HEK293 (cell line): Measurements from ENCODE around the gene GCK.

ENCODE experiments used
- MEIS1 ChIP-seq: sonication (generic); formaldehyde crosslinking; IDR thresholded peaks from 2 replicates; pipeline ENCODE4 v1.8.1; 2022; ENCODE audit warnings: missing genetic modification reagents, mild to moderate bottlenecking, borderline replicate concordance
- ZNF561 ChIP-seq: fragments of 450-650 bp; IDR thresholded peaks from 2 replicates; pipeline ENCODE4 v1.5.1; 2018; ENCODE audit warnings: missing biosample characterization, missing genetic modification characterization, borderline replicate concordance
- ZNF626 ChIP-seq: fragments of 450-650 bp; sonication (Bioruptor Pico); formaldehyde crosslinking; IDR thresholded peaks from 2 replicates; pipeline ENCODE4 v1.5.1; 2018; ENCODE audit warnings: missing biosample characterization, missing genetic modification characterization, inconsistent platforms
- TF ChIP-seq, protein P1 (sequence below): fragments of 450-650 bp; formaldehyde crosslinking; IDR thresholded peaks from 2 replicates; pipeline ENCODE4 v1.5.1; 2016; ENCODE audit warnings: missing biosample characterization, missing genetic modification characterization
- TF ChIP-seq, protein P2 (sequence below): IDR thresholded peaks from 2 replicates; pipeline ENCODE4 v1.6.1; 2011; ENCODE audit warnings: mild to moderate bottlenecking, low read depth, low read length, borderline replicate concordance
- TF ChIP-seq, protein P3 (sequence below): fragments of 450-650 bp; formaldehyde crosslinking; IDR thresholded peaks from 2 replicates; pipeline ENCODE4 v1.5.1; 2017; ENCODE audit warnings: missing biosample characterization, mild to moderate bottlenecking, missing genetic modification characterization, moderate library complexity
- TF ChIP-seq, protein P4 (sequence below): fragments of 450-650 bp; IDR thresholded peaks from 2 replicates; pipeline ENCODE4 v1.5.1; 2018; ENCODE audit warnings: missing biosample characterization, missing genetic modification characterization

DNA sequence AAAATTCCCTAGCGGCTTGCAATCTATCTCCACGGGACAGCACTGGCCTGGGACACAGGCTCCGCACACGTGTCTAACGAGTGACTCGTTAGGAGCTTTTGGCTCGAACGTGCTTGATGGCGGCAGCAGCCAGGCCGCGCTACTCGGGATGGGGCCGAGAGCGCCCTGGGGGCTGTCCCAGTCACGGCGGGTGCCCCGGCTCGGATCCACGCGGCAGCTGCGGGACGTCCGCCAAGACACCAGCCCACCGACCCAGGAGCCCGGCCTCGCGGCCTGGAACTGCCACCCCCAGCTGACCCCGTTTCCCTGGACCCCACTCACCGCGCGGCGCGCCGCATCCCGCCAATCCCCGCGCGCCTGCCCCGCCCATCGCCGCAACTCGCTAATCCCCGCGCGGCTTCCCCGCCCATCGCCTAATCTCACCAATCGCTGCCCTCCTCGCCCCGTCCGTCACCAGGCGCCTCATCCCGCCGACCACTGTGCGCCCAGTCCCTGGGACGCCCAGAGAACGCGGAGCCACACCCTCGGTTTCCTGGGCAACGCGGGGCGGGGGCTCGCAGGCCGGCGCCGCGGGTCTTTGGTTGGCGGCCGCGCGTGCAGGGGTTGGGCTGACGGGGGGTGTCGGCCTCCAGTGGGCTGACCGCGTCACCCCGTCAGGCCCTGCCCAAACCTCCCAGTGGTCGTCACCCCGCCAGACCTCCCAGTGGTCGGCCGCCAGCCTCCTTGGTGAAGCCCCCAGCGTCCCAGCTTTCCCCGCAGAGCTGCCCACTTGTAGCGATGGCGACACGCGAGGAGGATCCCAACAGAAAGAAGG is 65.8 kb downstream of the GCK start, which contains the start of gene POLD2:
- TF ChIP-seq, protein P1, sequence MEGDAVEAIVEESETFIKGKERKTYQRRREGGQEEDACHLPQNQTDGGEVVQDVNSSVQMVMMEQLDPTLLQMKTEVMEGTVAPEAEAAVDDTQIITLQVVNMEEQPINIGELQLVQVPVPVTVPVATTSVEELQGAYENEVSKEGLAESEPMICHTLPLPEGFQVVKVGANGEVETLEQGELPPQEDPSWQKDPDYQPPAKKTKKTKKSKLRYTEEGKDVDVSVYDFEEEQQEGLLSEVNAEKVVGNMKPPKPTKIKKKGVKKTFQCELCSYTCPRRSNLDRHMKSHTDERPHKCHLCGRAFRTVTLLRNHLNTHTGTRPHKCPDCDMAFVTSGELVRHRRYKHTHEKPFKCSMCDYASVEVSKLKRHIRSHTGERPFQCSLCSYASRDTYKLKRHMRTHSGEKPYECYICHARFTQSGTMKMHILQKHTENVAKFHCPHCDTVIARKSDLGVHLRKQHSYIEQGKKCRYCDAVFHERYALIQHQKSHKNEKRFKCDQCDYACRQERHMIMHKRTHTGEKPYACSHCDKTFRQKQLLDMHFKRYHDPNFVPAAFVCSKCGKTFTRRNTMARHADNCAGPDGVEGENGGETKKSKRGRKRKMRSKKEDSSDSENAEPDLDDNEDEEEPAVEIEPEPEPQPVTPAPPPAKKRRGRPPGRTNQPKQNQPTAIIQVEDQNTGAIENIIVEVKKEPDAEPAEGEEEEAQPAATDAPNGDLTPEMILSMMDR, result no peak
- TF ChIP-seq MEIS1 (CRISPR knock-in tag) (no peak), ZNF561 (tag by site-specific recombination) (peak; percentile 45; the same call in 1 of the 2 replicates), ZNF626 (tag by site-specific recombination) (no peak)
- TF ChIP-seq, protein P2, sequence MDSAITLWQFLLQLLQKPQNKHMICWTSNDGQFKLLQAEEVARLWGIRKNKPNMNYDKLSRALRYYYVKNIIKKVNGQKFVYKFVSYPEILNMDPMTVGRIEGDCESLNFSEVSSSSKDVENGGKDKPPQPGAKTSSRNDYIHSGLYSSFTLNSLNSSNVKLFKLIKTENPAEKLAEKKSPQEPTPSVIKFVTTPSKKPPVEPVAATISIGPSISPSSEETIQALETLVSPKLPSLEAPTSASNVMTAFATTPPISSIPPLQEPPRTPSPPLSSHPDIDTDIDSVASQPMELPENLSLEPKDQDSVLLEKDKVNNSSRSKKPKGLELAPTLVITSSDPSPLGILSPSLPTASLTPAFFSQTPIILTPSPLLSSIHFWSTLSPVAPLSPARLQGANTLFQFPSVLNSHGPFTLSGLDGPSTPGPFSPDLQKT, result no peak
- TF ChIP-seq, protein P3, sequence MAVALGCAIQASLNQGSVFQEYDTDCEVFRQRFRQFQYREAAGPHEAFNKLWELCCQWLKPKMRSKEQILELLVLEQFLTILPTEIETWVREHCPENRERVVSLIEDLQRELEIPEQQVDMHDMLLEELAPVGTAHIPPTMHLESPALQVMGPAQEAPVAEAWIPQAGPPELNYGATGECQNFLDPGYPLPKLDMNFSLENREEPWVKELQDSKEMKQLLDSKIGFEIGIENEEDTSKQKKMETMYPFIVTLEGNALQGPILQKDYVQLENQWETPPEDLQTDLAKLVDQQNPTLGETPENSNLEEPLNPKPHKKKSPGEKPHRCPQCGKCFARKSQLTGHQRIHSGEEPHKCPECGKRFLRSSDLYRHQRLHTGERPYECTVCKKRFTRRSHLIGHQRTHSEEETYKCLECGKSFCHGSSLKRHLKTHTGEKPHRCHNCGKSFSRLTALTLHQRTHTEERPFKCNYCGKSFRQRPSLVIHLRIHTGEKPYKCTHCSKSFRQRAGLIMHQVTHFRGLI (tag by site-specific recombination), result peak; percentile 95
- TF ChIP-seq, protein P4, sequence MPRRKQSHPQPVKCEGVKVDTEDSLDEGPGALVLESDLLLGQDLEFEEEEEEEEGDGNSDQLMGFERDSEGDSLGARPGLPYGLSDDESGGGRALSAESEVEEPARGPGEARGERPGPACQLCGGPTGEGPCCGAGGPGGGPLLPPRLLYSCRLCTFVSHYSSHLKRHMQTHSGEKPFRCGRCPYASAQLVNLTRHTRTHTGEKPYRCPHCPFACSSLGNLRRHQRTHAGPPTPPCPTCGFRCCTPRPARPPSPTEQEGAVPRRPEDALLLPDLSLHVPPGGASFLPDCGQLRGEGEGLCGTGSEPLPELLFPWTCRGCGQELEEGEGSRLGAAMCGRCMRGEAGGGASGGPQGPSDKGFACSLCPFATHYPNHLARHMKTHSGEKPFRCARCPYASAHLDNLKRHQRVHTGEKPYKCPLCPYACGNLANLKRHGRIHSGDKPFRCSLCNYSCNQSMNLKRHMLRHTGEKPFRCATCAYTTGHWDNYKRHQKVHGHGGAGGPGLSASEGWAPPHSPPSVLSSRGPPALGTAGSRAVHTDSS, result no peak
